Activated naive CD8-positive, alpha-beta T cell (primary cell): Measurements from ENCODE around the gene JAG2.
A peak's percentile ranks its signal among the peaks of the same experiment; 100 is the strongest.

Experiments
- H3K27ac Mint-ChIP-seq: one replicate; pipeline ENCODE4 v1.8.0; 2021; ENCODE audit warnings: mixed read lengths
- H3K27me3 Mint-ChIP-seq: one replicate; pipeline ENCODE4 v1.8.0; 2021; ENCODE audit warnings: mixed read lengths
- H3K36me3 Mint-ChIP-seq: one replicate; pipeline ENCODE4 v1.8.0; 2021; ENCODE audit warnings: mixed read lengths
- H3K4me1 Mint-ChIP-seq: one replicate; pipeline ENCODE4 v1.8.0; 2021; ENCODE audit warnings: low read depth, mixed read lengths
- H3K4me3 Mint-ChIP-seq: one replicate; pipeline ENCODE4 v1.8.0; 2021; ENCODE audit warnings: mild to moderate bottlenecking, mixed read lengths
- H3K9me3 Mint-ChIP-seq: one replicate; pipeline ENCODE4 v1.8.0; 2021; ENCODE audit warnings: low read depth, mixed read lengths

Gene JAG2

GRCh38 chr14:105180592-105181548 is 12.3 kb upstream of the JAG2 start, which contains the start of gene NUDT14:
TSS of gene NUDT14 (minus strand) at chr14:105181312. CDS start at chr14:105181209, 103 bp downstream.
- Mint-ChIP-seq H3K9me3 (no peaks in the 10 kb centered on the region), H3K27ac (no peak within 1 kb of the TSS), H3K4me3 (peak within 1 kb of the TSS; percentile 69), H3K36me3 (no peaks in the 10 kb centered on the region), H3K27me3 (no peaks in the 10 kb centered on the region), H3K4me1 (peaks cover 10% of the 10 kb centered on the region)

DNA sequence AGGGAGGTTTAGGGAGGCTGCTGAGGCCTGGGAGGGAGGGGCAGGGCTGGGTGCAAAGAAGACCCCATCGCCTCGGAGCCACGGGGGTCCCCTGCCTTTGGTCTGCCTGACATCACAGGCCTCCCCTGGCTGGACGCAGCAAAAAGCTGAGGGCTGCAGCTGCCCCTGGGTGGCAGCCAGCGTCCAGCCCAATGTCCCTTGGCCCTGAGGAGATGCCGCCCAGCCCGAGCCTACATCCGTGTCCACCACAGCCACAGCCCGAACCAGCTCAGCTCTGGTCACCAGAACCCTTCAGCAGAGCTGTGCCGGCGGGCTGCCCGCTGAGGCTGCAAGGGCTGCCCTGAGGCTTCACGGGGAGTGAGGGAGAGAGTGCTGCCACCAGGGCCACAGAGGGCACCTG is 10.6 kb upstream of the JAG2 start:
- no peaks in the 10 kb centered on the region for H3K9me3 Mint-ChIP-seq
- H3K4me1 Mint-ChIP-seq: peaks cover 15% of the 10 kb centered on the region
- H3K36me3 Mint-ChIP-seq: no peaks in the 10 kb centered on the region
- no peaks in the 10 kb centered on the region for H3K27me3 Mint-ChIP-seq
- no peak overlapping the region for H3K27ac Mint-ChIP-seq
- H3K4me3 Mint-ChIP-seq: no peak overlapping the region

DNA sequence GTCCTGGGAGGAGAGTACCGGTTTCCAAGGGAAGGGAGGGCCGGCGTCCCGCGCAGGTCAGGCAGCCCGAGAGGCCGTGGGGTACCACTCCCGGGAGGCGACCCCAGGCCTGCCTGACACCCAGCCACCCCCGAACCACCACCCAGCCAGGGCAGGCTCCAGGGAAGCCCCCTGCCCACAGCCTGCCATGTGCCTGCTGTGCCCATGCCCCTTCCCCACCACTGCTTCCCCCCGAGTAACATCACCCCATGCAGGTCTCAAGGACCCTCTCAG is 10.2 kb upstream of the JAG2 start:
- Mint-ChIP-seq H3K4me3 (no peak overlapping the region), H3K36me3 (no peaks in the 10 kb centered on the region), H3K9me3 (no peaks in the 10 kb centered on the region), H3K4me1 (peaks cover 16% of the 10 kb centered on the region), H3K27ac (no peak overlapping the region), H3K27me3 (no peaks in the 10 kb centered on the region)

DNA sequence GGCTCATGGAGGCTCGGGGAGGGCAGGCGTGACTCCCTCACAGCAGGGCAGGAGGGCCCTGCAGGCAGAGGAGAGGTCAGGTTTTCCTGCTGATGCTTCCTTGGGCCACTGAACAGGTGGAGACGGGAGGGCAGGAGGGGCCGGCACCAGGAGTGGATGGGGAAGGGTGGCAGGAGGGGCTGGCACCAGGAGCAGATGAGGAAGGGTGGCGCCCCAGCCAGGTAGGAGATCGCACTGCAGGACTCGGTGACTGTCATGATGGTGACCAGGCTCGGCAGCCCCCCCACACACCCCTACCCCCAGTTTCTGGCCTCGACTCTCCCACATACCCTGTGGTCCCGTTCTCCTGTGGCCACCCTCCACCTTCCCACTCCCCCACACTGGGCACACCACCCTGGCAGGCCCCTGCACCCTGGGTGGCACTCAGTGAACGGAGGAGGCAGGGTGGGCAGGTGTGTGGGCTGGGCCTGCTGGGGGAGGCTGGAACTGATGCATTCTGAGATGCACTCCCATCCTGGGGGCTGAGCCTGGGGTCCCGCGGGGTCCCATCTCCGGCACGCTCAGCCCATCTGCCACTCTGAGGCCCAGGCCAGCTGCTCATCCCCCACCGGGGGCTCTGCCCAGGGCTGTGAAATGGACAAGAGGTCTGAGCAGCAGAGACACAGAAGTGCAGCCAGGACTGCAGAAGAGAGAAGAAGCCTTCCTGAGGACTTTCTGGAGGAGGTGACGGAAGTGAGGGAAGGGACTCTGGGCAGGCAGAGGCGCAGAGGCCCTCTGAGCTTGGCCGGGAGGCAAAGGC is 9.7 kb upstream of the JAG2 start:
- Mint-ChIP-seq H3K27me3 (no peaks in the 10 kb centered on the region), H3K4me3 (peak overlapping the region; percentile 27), H3K4me1 (peaks cover 16% of the 10 kb centered on the region), H3K27ac (no peak overlapping the region), H3K9me3 (no peaks in the 10 kb centered on the region), H3K36me3 (no peaks in the 10 kb centered on the region)

DNA sequence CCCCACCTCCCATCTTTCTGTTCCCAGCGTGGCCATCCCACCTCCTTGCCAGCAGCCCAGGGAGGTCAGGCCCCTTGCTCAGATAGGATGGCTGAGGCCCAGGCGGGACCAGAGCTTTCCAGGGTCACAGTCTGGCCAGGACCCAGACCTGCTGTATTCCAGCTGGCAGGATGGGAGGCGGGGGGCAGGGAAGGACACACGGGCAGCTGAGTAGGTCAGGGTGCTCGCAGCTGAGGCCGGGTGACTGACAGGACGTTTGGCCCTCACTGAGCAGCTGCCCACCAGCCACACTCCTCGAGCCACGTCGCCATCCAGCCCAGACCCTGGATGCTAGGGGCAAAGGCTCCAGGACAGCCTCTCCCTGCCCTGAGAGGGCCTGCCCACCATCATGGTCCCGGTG is 8.5 kb upstream of the JAG2 start:
- peaks cover 12% of the 10 kb centered on the region for H3K4me1 Mint-ChIP-seq
- no peaks in the 10 kb centered on the region for H3K36me3 Mint-ChIP-seq
- H3K4me3 Mint-ChIP-seq: no peak overlapping the region
- H3K27ac Mint-ChIP-seq: no peak overlapping the region
- no peaks in the 10 kb centered on the region for H3K9me3 Mint-ChIP-seq
- no peaks in the 10 kb centered on the region for H3K27me3 Mint-ChIP-seq

- no peaks in the 10 kb centered on the region for H3K36me3 Mint-ChIP-seq
- H3K27ac Mint-ChIP-seq: no peak overlapping the region
- H3K27me3 Mint-ChIP-seq: no peaks in the 10 kb centered on the region
- H3K4me3 Mint-ChIP-seq: no peak overlapping the region
- H3K4me1 Mint-ChIP-seq: peaks cover 11% of the 10 kb centered on the region
- no peaks in the 10 kb centered on the region for H3K9me3 Mint-ChIP-seq
Measured at GRCh38 chr14:105176513-105176912, 7.9 kb upstream of the JAG2 start.

DNA sequence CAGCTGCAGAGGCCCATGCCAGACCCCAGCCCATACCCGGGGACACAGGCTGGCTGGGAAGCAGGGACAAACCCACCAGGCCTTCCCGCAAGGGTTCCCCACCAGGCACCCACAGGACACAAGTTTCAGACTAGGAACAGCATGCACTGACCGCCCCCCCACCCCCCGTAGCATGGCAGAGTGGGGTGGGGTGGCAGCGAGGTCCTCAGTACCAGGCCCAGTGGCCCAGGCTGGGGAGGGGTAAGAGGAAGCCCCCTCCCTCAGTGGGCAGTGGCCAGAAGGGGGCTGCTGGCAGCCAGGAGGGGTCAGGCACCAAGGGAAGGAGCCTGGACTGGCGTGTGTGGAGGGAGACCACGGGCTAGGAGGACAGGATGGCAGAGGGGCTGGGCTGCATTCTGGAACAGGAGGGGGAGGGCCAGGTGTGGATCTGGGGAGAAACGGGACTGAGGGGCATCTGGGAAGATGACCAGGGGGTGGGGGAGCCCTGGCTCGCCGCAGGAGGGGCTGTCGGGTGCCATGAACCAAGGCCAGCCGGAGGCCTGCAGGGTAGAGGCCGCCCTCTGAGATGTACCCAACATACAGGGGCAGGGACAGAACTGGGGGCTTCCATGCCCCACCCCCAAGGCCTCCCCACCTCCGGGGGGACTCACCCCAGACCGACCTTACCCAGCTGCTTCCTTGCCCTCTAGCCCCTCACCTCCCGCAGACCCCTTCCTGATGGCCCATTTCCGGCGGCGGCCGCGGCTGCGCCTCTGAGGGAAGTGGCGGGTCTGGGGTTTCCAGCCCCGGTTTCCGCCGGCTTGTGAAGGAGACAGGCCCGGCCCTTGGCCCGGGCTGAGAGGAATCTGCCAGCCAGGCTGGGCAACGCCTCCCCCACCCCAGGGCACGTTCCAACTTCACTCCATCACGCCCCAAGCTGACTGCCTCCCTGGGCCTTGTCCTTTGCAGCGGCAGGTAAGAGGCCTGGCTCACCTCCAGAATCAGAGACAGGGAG is 5.6 kb upstream of the JAG2 start:
- Mint-ChIP-seq H3K4me3 (peak overlapping the region; percentile 13), H3K27me3 (no peaks in the 10 kb centered on the region), H3K4me1 (peaks cover 11% of the 10 kb centered on the region), H3K9me3 (no peaks in the 10 kb centered on the region), H3K27ac (no peak overlapping the region), H3K36me3 (no peaks in the 10 kb centered on the region)

- Mint-ChIP-seq H3K27ac (no peak overlapping the region), H3K36me3 (no peaks in the 10 kb centered on the region), H3K4me1 (peaks cover 11% of the 10 kb centered on the region), H3K4me3 (no peak overlapping the region), H3K9me3 (no peaks in the 10 kb centered on the region), H3K27me3 (no peaks in the 10 kb centered on the region)
Measured at GRCh38 chr14:105173145-105173544, 4.6 kb upstream of the JAG2 start.

GRCh38 chr14:105172476-105172875 is 3.9 kb upstream of the JAG2 start:
- H3K9me3 Mint-ChIP-seq: no peaks in the 10 kb centered on the region
- H3K27me3 Mint-ChIP-seq: no peaks in the 10 kb centered on the region
- H3K27ac Mint-ChIP-seq: no peak overlapping the region
- peaks cover 11% of the 10 kb centered on the region for H3K4me1 Mint-ChIP-seq
- H3K4me3 Mint-ChIP-seq: no peak overlapping the region
- no peaks in the 10 kb centered on the region for H3K36me3 Mint-ChIP-seq

DNA sequence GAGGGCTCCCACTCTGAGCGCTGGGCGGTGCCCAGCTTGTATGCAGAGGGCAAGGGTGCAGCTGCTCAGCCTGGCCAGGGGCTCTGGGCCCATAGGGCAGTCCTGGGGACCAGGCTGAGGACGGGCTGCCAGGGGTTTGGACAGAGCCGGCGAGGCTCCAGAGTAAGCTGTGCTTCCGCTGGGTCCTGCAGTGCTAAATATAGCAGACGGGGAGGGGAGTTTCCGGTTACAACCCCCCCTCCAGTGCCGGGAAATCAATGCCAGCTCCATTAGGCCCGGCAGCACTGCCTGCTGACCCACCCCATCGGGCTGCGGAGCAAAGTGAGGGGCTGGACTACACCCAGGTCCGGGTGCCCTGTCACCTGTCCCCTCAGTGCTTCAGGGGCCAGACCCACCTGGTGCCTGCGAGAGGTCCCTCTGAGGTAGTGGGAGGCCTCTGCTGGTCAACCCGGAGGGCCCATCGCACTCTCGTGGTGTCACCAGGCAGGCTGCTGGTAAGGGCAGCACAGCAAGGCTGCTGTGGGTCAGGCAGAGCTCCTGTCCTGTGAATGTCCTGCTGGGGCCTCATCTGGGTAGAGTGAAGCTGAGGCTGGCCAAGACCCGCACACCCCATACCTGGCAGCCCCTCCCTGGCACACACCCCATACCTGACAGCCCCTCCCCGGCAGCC is 2.6 kb upstream of the JAG2 start:
- H3K4me3 Mint-ChIP-seq: no peak overlapping the region

DNA sequence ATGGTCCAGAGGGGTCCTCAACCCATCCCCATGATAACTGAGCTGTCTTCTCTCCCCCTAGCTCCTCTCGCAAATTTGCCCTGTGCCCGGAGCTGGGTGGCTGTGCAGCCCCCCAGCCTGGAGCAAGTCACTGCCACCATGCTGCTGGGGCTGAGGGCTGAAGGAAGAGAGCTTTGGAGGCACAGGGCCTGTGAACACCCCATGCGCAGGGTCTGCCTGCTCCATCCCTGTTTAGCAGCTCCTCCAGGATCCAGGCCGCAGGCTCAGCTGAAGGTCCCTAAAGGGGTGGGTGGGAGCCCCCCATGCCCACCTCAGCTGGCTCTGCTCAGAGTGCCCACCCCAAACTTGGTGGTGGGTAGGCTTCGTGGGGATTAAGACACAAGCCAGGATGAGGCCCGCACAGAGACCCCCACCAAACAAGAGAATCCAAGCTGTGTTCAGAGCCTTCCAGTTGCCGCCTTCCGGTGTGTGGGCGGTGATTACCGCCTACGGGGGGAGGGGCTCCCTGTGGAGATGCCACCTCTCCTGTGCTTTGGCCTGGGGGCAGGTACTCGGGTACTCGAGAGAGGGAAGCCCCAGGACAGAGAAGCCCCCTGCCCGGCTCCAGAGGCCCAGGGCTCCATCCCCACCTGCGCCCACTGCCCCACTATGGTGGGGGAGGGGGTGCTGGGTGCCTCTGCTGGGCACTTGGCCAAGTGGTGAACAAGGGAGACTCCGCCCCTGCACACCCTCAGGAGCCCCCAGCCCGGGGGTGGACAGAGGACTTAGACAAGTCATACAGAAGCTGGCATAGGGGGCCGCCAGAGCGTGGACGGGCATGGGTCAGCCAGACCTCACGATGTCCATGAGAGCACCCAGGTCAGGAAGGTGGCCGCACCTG is 1.4 kb upstream of the JAG2 start:
- H3K27ac Mint-ChIP-seq: no peak overlapping the region
- peaks cover 14% of the 10 kb centered on the region for H3K4me1 Mint-ChIP-seq
- H3K9me3 Mint-ChIP-seq: no peaks in the 10 kb centered on the region
- peak overlapping the region; percentile 78 for H3K4me3 Mint-ChIP-seq
- no peaks in the 10 kb centered on the region for H3K36me3 Mint-ChIP-seq
- H3K27me3 Mint-ChIP-seq: peaks cover 1% of the 10 kb centered on the region

More for the DNA sequence above, 2.6 kb upstream of the JAG2 start:
- Mint-ChIP-seq H3K9me3 (no peaks in the 10 kb centered on the region), H3K4me1 (peaks cover 14% of the 10 kb centered on the region), H3K36me3 (no peaks in the 10 kb centered on the region), H3K27me3 (peaks cover 1% of the 10 kb centered on the region), H3K27ac (no peak overlapping the region)

DNA sequence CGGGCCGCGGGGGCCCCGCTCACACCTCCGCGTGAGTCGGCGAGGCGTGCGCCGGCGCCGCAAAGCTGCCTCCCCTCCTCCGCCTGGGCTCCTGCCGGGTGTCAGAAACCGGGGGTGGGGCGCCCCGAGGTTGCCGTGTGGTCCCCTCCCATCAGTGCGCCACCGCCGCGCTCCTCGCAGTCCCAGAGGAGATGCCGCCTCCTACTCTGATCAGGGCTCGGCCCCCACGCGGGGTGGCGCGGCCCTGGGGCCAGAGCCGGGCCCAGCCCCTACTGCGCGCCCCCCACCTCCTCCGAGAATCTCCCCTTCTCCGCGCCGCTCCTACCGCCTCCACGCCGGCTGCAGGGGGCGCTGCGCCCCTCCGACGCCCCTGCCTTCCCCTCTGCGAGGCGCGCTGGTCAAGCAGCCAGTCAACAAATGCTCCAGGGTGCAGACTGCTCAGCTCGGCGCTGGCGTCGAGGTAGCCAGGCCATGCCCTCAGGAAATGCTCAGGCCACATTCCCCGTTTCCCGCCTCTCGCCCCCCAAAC is 467 bp upstream of the JAG2 start:
- H3K27ac Mint-ChIP-seq: no peak overlapping the region
- H3K27me3 Mint-ChIP-seq: peaks cover 1% of the 10 kb centered on the region
- H3K9me3 Mint-ChIP-seq: no peaks in the 10 kb centered on the region
- no peaks in the 10 kb centered on the region for H3K36me3 Mint-ChIP-seq
- H3K4me3 Mint-ChIP-seq: peak overlapping the region; percentile 69
- peaks cover 8% of the 10 kb centered on the region for H3K4me1 Mint-ChIP-seq

DNA sequence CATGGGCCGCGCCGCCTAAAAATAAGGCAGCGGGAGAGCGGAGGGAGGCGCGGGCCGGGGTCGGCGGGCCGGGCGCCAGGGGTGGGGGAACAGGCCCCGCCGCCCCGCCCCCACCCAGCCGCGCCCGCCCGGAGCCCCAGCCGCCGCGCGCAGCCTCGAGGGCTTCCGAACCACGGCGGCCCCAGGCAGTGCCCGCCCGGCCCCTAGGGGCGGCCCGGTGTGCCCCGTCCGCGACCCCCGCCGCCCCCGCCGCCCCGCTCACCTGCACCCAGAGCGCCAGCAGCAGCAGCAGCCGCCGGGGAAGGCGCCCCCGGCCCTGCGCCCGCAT is 519 bp downstream of the JAG2 start:
- Mint-ChIP-seq H3K4me1 (peaks cover 8% of the 10 kb centered on the region), H3K27me3 (peaks cover 1% of the 10 kb centered on the region), H3K4me3 (peak overlapping the region; percentile 66), H3K9me3 (no peaks in the 10 kb centered on the region), H3K36me3 (no peaks in the 10 kb centered on the region), H3K27ac (no peak overlapping the region)
